Measurements from ENCODE around the gene MAP2K2.

The MAP2K2 gene

GRCh38 chr19:4069331-4069959, 54.5 kb downstream of the MAP2K2 start:
- no peak overlapping the region for H3K27ac ChIP-seq
- no peak for TF ChIP-seq CTCF (conservative IDR thresholded peaks at IDR 0.05)

- no peak for TF ChIP-seq CTCF (conservative IDR thresholded peaks at IDR 0.05)
- peak overlapping the region; percentile 90; the same call in 1 of the 2 replicates for H3K27ac ChIP-seq
Observed at GRCh38 chr19:4068047-4068966, 55.6 kb downstream of the MAP2K2 start.

- peak overlapping the region; percentile 90 for H3K27ac ChIP-seq
- no peak for TF ChIP-seq CTCF (conservative IDR thresholded peaks at IDR 0.05)
Observed at GRCh38 chr19:4067396-4068046, 56.4 kb downstream of the MAP2K2 start.

- TF ChIP-seq CTCF (conservative IDR thresholded peaks at IDR 0.05), result no peak
- H3K27ac ChIP-seq, result peak within 1 kb of the TSS; percentile 90
Observed at GRCh38 chr19:4066682-4067395, 57.1 kb downstream of the MAP2K2 start, which contains the start of gene ZBTB7A. ZBTB7A (minus strand) TSS chr19:4066899; CDS start chr19:4055232, 11,667 bp downstream.

GRCh38 chr19:4066176-4066606, 57.7 kb downstream of the MAP2K2 start:
- peak overlapping the region; percentile 90 for H3K27ac ChIP-seq
- no peak for TF ChIP-seq CTCF (conservative IDR thresholded peaks at IDR 0.05)

- peak overlapping the region; percentile 90 for H3K27ac ChIP-seq
- TF ChIP-seq CTCF (conservative IDR thresholded peaks at IDR 0.05), result no peak
Observed at GRCh38 chr19:4065430-4066175, 58.3 kb downstream of the MAP2K2 start.
